Measurements from ENCODE around the gene IL13RA1.

- TF ChIP-seq CTCF (IDR thresholded peaks at IDR 0.05) (no peak), POLR2A (IDR thresholded peaks at IDR 0.05) (no peak)
These were observed 52.2 kb downstream of the IL13RA1 start for GRCh38 chrX:118779581-118779980.
